SK-N-SH (cell line): ENCODE data around the gene GNG12. TPM values are rescaled to one million over a fixed set of nuclear protein-coding genes. Genes with fewer than 3 reads are reported as not detected.

Experiments used
- CTCF ChIA-PET: fragments of 300-600, 350-600 bp; formaldehyde crosslinking; extraction: SDS; loops from one replicate; lab custom pipeline; 2021; lab: Yijun Ruan, JAX
- POLR2A ChIA-PET: fragments of 350-600 bp; sonication (Branson Sonifier 250); formaldehyde crosslinking; extraction: SDS; loops from one replicate; lab custom pipeline; 2020; ENCODE audit warnings: antibody characterized with exemption, inconsistent platforms; lab: Yijun Ruan, JAX
- DNase-seq: peaks from one replicate; pipeline ENCODE4 v3.0.0; 2012
- H2AFZ ChIP-seq: fragments of 200-600 bp; sonication (generic); 2 replicates; pipeline ENCODE4 v1.8.1; 2016; ENCODE audit warnings: antibody characterized with exemption, mild to moderate bottlenecking, low read depth
- H3F3A ChIP-seq: fragments of 200-600 bp; sonication (generic); replicated peaks from 2 replicates; pipeline ENCODE3; 2016; ENCODE audit warnings: antibody characterized with exemption, mild to moderate bottlenecking; ENCODE audit not compliant: insufficient read depth
- H3K27ac ChIP-seq, 2 experiments: fragments of 200-500 bp in 1 of 2; fragments of 200-600 bp in 1 of 2; sonication (Bioruptor generic) in 1 of 2; sonication (generic), shearing (Covaris generic) in 1 of 2; 2 replicates each; pipeline versions ENCODE4 v1.5.1 to v1.6.1; 2014 to 2016; ENCODE audit warnings: low read depth in 2 of 2, inconsistent platforms in 1 of 2, low read length in 1 of 2, mild to moderate bottlenecking in 1 of 2, mixed read lengths in 1 of 2
- H3K27me3 ChIP-seq: fragments of 200-600 bp; sonication (generic), shearing (Covaris generic); 2 replicates; pipeline ENCODE4 v1.6.1; 2016; ENCODE audit warnings: mixed run types; ENCODE audit not compliant: insufficient read depth
- H3K36me3 ChIP-seq, 2 experiments: fragments of 200-500 bp in 1 of 2; fragments of 200-600 bp in 1 of 2; sonication (Bioruptor generic) in 1 of 2; sonication (generic) in 1 of 2; replicated peaks in 1 of 2; 2 replicates each; pipeline versions ENCODE3 to v1.5.1; 2014 to 2016; ENCODE audit warnings: low read length in 1 of 2, mild to moderate bottlenecking in 1 of 2; ENCODE audit not compliant: insufficient read depth in 2 of 2, control insufficient read depth in 1 of 2
- H3K4me1 ChIP-seq, 2 experiments: fragments of 200-500 bp in 1 of 2; fragments of 200-600 bp in 1 of 2; sonication (Bioruptor generic) in 1 of 2; sonication (generic), shearing (Covaris generic) in 1 of 2; 2 replicates each; pipeline versions ENCODE4 v1.5.1 to v1.6.1; 2014 to 2016; ENCODE audit warnings: low read depth in 1 of 2, low read length in 1 of 2, mixed run types in 1 of 2; ENCODE audit not compliant: insufficient read depth in 2 of 2, control insufficient read depth in 1 of 2
- H3K4me2 ChIP-seq: fragments of 200-600 bp; sonication (generic), shearing (Covaris generic); 2 replicates; pipeline ENCODE4 v1.6.1; 2017; ENCODE audit warnings: mixed run types
- H3K4me3 ChIP-seq, 2 experiments: fragments of 200-500 bp in 1 of 2; fragments of 200-600 bp in 1 of 2; sonication (Bioruptor generic) in 1 of 2; sonication (generic), shearing (Covaris generic) in 1 of 2; 2 replicates each; pipeline versions ENCODE4 v1.5.1 to v1.8.1; 2014 to 2016; ENCODE audit warnings: low read depth in 2 of 2, inconsistent platforms in 1 of 2, low read length in 1 of 2, mild to moderate bottlenecking in 1 of 2, mixed read lengths in 1 of 2, moderate library complexity in 1 of 2
- H3K79me2 ChIP-seq: fragments of 200-600 bp; sonication (generic); 2 replicates; pipeline ENCODE4 v1.8.1; 2017; ENCODE audit warnings: mild to moderate bottlenecking; ENCODE audit not compliant: insufficient read depth
- H3K9ac ChIP-seq: fragments of 200-600 bp; sonication (generic); 2 replicates; pipeline ENCODE4 v1.6.1; 2017; ENCODE audit warnings: mixed run types
- H3K9me2 ChIP-seq: fragments of 200-600 bp; sonication (generic); 2 replicates; pipeline ENCODE4 v1.6.1; 2017; ENCODE audit warnings: mixed run types
- H3K9me3 ChIP-seq: fragments of 200-600 bp; sonication (generic); 2 replicates; pipeline ENCODE4 v1.6.1; 2017; ENCODE audit warnings: mixed run types, mild to moderate bottlenecking, moderate library complexity
- H4K20me1 ChIP-seq: fragments of 200-600 bp; sonication (generic); 2 replicates; pipeline ENCODE4 v1.6.1; 2017; ENCODE audit warnings: mild to moderate bottlenecking, mixed run types; ENCODE audit not compliant: insufficient read depth
- CHD2 ChIP-seq: fragments of 150-350 bp; IDR thresholded peaks from 2 replicates; pipeline ENCODE4 v1.6.1; 2018; ENCODE audit warnings: low read length; ENCODE audit not compliant: partially characterized antibody
- ELF1 ChIP-seq: IDR thresholded peaks from 2 replicates; pipeline ENCODE4 v1.4.0; 2012
- GATA2 ChIP-seq: sonication (generic); formaldehyde crosslinking; IDR thresholded peaks from 2 replicates; pipeline ENCODE4 v1.5.0; 2020; ENCODE audit warnings: mild to moderate bottlenecking, missing genetic modification reagents
- NFIC ChIP-seq: IDR thresholded peaks from 2 replicates; pipeline ENCODE4 v1.4.0; 2012; ENCODE audit warnings: borderline replicate concordance
- POLR2AphosphoS5 ChIP-seq: IDR thresholded peaks from 2 replicates; pipeline ENCODE4 v1.6.1; 2012; ENCODE audit warnings: low read depth, low read length
- RFX5 ChIP-seq: IDR thresholded peaks from 2 replicates; pipeline ENCODE4 v1.6.1; 2012; ENCODE audit warnings: mild to moderate bottlenecking, improper control_type of control experiment, low read length
- TCF12 ChIP-seq: IDR thresholded peaks from 2 replicates; pipeline ENCODE4 v1.4.0; 2012
- WGBS: methylation state at CpG from one replicate; pipeline ENCODE4 v1.1.6; 2017; ENCODE audit warnings: low lambda C conversion rate; 5-methylcytosine and 5-hydroxymethylcytosine counted together
- polyA plus RNA-seq, 3 experiments: library from polyadenylated mRNA; depleted of rRNA; stranded (reverse); fragments of >200 nt; gene quantifications; 2 replicates each; pipeline ENCODE4 v1.2.3, GENCODE V29; 2012
- TF ChIP-seq, protein P1 (sequence below): IDR thresholded peaks from 2 replicates; pipeline ENCODE4 v1.4.0; 2012; ENCODE audit warnings: low read depth
- TF ChIP-seq, protein P2 (sequence below): IDR thresholded peaks from 2 replicates; pipeline ENCODE4; 2012
- TF ChIP-seq, protein P3 (sequence below): fragments of 150-350 bp; IDR thresholded peaks from 2 replicates; pipeline ENCODE4 v1.6.1; 2017; ENCODE audit warnings: antibody characterized with exemption, low read length, low read depth, borderline replicate concordance
- TF ChIP-seq, protein P4 (sequence below): IDR thresholded peaks from 2 replicates; pipeline ENCODE4 v1.4.0; 2012; ENCODE audit warnings: low read depth, borderline replicate concordance

GNG12 gene
- polyA plus RNA-seq, 1 of the 3 experiments (the other 2 are of a cell fraction), result 41.2 TPM

- H3F3A ChIP-seq, result no peaks in the 10 kb centered on the region
- TF ChIP-seq ELF1 (no peak), RFX5 (no peak), TCF12 (no peak), CHD2 (no peak), POLR2AphosphoS5 (no peak), GATA2 (CRISPR knock-in tag) (no peak)
- TF ChIP-seq, protein P1, sequence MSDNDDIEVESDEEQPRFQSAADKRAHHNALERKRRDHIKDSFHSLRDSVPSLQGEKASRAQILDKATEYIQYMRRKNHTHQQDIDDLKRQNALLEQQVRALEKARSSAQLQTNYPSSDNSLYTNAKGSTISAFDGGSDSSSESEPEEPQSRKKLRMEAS, result no peak
- TF ChIP-seq, protein P2, sequence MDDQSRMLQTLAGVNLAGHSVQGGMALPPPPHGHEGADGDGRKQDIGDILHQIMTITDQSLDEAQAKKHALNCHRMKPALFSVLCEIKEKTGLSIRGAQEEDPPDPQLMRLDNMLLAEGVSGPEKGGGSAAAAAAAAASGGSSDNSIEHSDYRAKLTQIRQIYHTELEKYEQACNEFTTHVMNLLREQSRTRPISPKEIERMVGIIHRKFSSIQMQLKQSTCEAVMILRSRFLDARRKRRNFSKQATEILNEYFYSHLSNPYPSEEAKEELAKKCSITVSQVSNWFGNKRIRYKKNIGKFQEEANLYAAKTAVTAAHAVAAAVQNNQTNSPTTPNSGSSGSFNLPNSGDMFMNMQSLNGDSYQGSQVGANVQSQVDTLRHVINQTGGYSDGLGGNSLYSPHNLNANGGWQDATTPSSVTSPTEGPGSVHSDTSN, result no peak
- TF ChIP-seq, protein P3, sequence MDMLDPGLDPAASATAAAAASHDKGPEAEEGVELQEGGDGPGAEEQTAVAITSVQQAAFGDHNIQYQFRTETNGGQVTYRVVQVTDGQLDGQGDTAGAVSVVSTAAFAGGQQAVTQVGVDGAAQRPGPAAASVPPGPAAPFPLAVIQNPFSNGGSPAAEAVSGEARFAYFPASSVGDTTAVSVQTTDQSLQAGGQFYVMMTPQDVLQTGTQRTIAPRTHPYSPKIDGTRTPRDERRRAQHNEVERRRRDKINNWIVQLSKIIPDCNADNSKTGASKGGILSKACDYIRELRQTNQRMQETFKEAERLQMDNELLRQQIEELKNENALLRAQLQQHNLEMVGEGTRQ, result no peak
- H3K9me2 ChIP-seq, result no peaks in the 10 kb centered on the region
- no peaks in the 10 kb centered on the region for H3K36me3 ChIP-seq
- no peaks in the 10 kb centered on the region; a peak in 1 of 4 replicates for H3K4me1 ChIP-seq
- no peak overlapping the region for H2AFZ ChIP-seq
- ChIA-PET POLR2A (no interaction called here), CTCF (interaction anchor here (0.9 to 1.7 kb wide), 3 partner anchors 10 to 256 kb away, joined by 3 to 7 read pairs (median 5); no protein-coding TSS in a partner anchor)
- no peak for DNase-seq
- H3K27me3 ChIP-seq, result no peaks in the 10 kb centered on the region
- no peaks in the 10 kb centered on the region for H3K79me2 ChIP-seq
- no peak overlapping the region for H3K4me3 ChIP-seq
- 0 out of 2 replicates have a peak, but pooled peaks cover 4% of the 10 kb centered on the region for H3K9me3 ChIP-seq
- H3K9ac ChIP-seq, result no peak overlapping the region
- WGBS, result 94% methylated on average over 2 of the region's 2 CpGs
- H4K20me1 ChIP-seq, result no peaks in the 10 kb centered on the region
- H3K27ac ChIP-seq, result no peak overlapping the region
- H3K4me2 ChIP-seq, result no peak overlapping the region
Observed at GRCh38 chr1:67860776-67861175, 27.5 kb upstream of the GNG12 start.

- H3F3A ChIP-seq, result no peaks in the 10 kb centered on the region
- no peak overlapping the region for H2AFZ ChIP-seq
- no peak for DNase-seq
- H3K4me1 ChIP-seq, result no peaks in the 10 kb centered on the region; a peak in 1 of 4 replicates
- 96% methylated on average over 4 of the region's 4 CpGs for WGBS
- H3K27ac ChIP-seq, result no peak overlapping the region
- H3K79me2 ChIP-seq, result no peaks in the 10 kb centered on the region
- H4K20me1 ChIP-seq, result no peaks in the 10 kb centered on the region
- H3K36me3 ChIP-seq, result no peaks in the 10 kb centered on the region
- H3K9me2 ChIP-seq, result no peaks in the 10 kb centered on the region
- ChIA-PET CTCF (interaction anchor here (1.1 to 2.2 kb wide), 9 partner anchors 19 to 586 kb away, joined by 3 to 10 read pairs (median 5); no protein-coding TSS in a partner anchor), POLR2A (no interaction called here)
- H3K9me3 ChIP-seq, result no peaks in the 10 kb centered on the region
- H3K27me3 ChIP-seq, result no peaks in the 10 kb centered on the region
- TF ChIP-seq, protein P4, sequence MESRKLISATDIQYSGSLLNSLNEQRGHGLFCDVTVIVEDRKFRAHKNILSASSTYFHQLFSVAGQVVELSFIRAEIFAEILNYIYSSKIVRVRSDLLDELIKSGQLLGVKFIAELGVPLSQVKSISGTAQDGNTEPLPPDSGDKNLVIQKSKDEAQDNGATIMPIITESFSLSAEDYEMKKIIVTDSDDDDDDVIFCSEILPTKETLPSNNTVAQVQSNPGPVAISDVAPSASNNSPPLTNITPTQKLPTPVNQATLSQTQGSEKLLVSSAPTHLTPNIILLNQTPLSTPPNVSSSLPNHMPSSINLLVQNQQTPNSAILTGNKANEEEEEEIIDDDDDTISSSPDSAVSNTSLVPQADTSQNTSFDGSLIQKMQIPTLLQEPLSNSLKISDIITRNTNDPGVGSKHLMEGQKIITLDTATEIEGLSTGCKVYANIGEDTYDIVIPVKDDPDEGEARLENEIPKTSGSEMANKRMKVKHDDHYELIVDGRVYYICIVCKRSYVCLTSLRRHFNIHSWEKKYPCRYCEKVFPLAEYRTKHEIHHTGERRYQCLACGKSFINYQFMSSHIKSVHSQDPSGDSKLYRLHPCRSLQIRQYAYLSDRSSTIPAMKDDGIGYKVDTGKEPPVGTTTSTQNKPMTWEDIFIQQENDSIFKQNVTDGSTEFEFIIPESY, result no peak
- no peak for TF ChIP-seq NFIC
- TF ChIP-seq, protein P3, result no peak
- no peak overlapping the region for H3K4me2 ChIP-seq
- H3K9ac ChIP-seq, result no peak overlapping the region
- no peak overlapping the region for H3K4me3 ChIP-seq
Observed at GRCh38 chr1:67856921-67857320, 23.7 kb upstream of the GNG12 start.
